ENCODE results near the gene MKRN1.
"Not testable (repeated sequence)": the region's sequence is repeated elsewhere in the genome, so short reads cannot be mapped to it uniquely, and the experiment has no call there.

MKRN1 gene

DNA sequence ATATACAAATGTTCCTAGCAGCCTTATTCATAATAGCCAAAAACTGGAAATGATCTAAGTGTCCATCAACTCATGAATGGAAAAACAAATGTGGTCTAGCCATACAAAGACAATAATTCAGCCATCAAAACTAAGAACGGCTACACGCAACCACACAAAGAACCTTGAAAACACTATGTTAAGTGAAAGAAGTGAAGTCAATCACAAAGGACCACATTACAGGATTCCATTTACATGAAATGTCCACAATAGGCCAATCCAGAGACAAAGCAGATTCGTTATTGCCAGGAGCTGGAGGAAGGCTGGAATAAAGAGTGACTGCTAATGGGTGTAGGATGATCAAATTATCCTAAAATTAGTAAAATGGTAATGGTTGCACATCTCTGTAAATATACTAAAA lies 21.1 kb downstream of the MKRN1 start:
- H3K36me3 Mint-ChIP-seq, result peaks cover 47 to 54% of the 10 kb centered on the region in 2 donors
- H3K27me3 Mint-ChIP-seq, result no peaks in the 10 kb centered on the region
- no peaks in the 10 kb centered on the region for H3K9me3 Mint-ChIP-seq
- no peak for DNase-seq
- peaks cover 2 to 10% of the 10 kb centered on the region in 2 donors for H3K4me1 Mint-ChIP-seq
- no peak overlapping the region for H3K27ac Mint-ChIP-seq
- no peak for ATAC-seq (replicated peaks)
- no peak overlapping the region for H3K4me3 Mint-ChIP-seq

GRCh38 chr7:140456551-140457051 lies 22.7 kb downstream of the MKRN1 start:
- no peak for DNase-seq
- Mint-ChIP-seq H3K4me3 (no peak overlapping the region), H3K36me3 (peaks cover 61 to 67% of the 10 kb centered on the region in 2 donors), H3K27ac (no peak overlapping the region), H3K9me3 (no peaks in the 10 kb centered on the region), H3K27me3 (no peaks in the 10 kb centered on the region), H3K4me1 (peaks cover 4 to 12% of the 10 kb centered on the region in 2 donors)
- no peak for ATAC-seq (replicated peaks)

GRCh38 chr7:140455743-140456142 lies 23.6 kb downstream of the MKRN1 start:
- Mint-ChIP-seq H3K9me3 (no peaks in the 10 kb centered on the region), H3K27me3 (no peaks in the 10 kb centered on the region)

GRCh38 chr7:140454657-140455015 lies 24.7 kb downstream of the MKRN1 start:
- Mint-ChIP-seq H3K4me1 (peaks cover 21 to 23% of the 10 kb centered on the region in 2 donors), H3K27ac (peak overlapping the region; percentile 16), H3K9me3 (no peaks in the 10 kb centered on the region)

More at GRCh38 chr7:140455743-140456142, 23.6 kb downstream of the MKRN1 start:
- no peak overlapping the region for H3K4me3 Mint-ChIP-seq
- H3K4me1 Mint-ChIP-seq, result peaks cover 10 to 16% of the 10 kb centered on the region in 2 donors
- peaks cover 53 to 62% of the 10 kb centered on the region in 2 donors for H3K36me3 Mint-ChIP-seq
- ATAC-seq (replicated peaks) (no peak), DNase-seq (no peak)
- peak overlapping the region; percentile 17 for H3K27ac Mint-ChIP-seq

GRCh38 chr7:140453785-140454656 lies 25.3 kb downstream of the MKRN1 start:
- Mint-ChIP-seq H3K4me1 (peaks cover 21 to 24% of the 10 kb centered on the region in 2 donors), H3K36me3 (peaks cover 46 to 54% of the 10 kb centered on the region in 2 donors)
- not testable (repeated sequence) for H3K9me3 Mint-ChIP-seq; ATAC-seq (replicated peaks); H3K27me3 Mint-ChIP-seq; DNase-seq; H3K27ac Mint-ChIP-seq; H3K4me3 Mint-ChIP-seq

More at GRCh38 chr7:140454657-140455015, 24.7 kb downstream of the MKRN1 start:
- ATAC-seq (replicated peaks) (no peak), DNase-seq (no peak)
- Mint-ChIP-seq H3K4me3 (no peak overlapping the region), H3K27me3 (no peaks in the 10 kb centered on the region), H3K36me3 (peaks cover 52 to 60% of the 10 kb centered on the region in 2 donors)

DNA sequence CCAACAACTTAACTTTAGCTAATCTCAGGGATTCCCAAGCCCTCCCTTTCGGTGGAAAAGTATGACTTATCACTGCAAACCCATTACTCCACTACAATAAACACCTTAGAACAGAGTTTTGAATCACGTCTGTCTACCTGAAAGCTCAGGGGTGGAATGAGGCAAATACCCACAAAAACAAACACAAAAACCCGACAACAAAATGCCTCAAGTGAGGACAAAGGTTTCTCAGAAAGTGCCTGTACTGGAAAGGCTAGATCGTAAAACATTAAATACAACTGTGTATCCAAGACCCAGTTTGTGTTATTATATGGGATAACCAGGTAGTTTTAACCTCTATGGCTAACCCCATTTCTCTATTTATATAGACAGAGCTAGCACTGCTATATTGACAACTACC lies 26.0 kb downstream of the MKRN1 start:
- no peak for ATAC-seq (replicated peaks)
- no peaks in the 10 kb centered on the region for H3K27me3 Mint-ChIP-seq
- no peak overlapping the region for H3K4me3 Mint-ChIP-seq
- DNase-seq, result no peak
- no peak overlapping the region for H3K27ac Mint-ChIP-seq
- peaks cover 21 to 24% of the 10 kb centered on the region in 2 donors for H3K4me1 Mint-ChIP-seq
- H3K36me3 Mint-ChIP-seq, result peaks cover 43 to 49% of the 10 kb centered on the region in 2 donors
- H3K9me3 Mint-ChIP-seq, result no peaks in the 10 kb centered on the region

- H3K27me3 Mint-ChIP-seq, result no peaks in the 10 kb centered on the region
- no peaks in the 10 kb centered on the region for H3K9me3 Mint-ChIP-seq
- H3K27ac Mint-ChIP-seq, result no peak overlapping the region
- ATAC-seq (replicated peaks), result no peak
- no peak for DNase-seq
- H3K4me3 Mint-ChIP-seq, result no peak overlapping the region
- peaks cover 27% of the 10 kb centered on the region in 2 donors for H3K4me1 Mint-ChIP-seq
- peaks cover 37 to 44% of the 10 kb centered on the region in 2 donors for H3K36me3 Mint-ChIP-seq
Measured at GRCh38 chr7:140451716-140452115, 27.6 kb downstream of the MKRN1 start.

DNA sequence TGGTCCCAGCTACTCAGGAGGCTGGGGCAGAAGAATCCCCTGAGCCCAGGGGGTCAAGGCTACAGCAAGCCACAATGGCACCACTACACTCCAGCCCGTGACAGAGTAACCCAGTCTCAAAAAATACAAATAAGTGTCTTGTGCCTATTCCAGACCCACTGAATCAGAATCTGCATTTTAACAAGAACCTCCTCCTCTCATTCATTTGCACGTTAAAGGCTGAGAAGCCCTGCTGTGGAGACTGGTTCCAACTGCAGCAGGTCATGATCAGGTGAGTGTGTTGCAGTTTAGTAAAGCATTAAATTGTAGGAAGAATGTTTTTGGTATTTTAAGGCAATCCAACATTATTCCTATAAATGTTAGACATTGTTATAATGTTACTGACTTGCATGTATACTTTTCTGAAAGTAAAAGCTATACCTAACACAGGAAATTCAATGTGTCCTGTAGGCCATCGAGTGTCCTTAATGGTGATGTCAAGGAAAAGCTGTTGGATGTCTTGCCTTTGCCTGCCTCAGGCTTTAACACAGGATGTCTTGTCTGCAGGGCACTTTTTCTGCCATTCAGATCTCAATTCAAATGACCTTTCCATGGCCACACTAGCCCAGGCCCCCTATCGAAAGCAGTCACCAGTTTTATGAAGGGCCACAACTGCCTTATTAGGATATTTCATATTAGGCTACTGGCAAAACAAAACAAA lies 30.4 kb downstream of the MKRN1 start:
- ATAC-seq (replicated peaks), result no peak
- no peak for DNase-seq
- no peak overlapping the region for H3K4me3 Mint-ChIP-seq
- H3K27me3 Mint-ChIP-seq, result no peaks in the 10 kb centered on the region
- no peak overlapping the region for H3K27ac Mint-ChIP-seq
- peaks cover 20 to 27% of the 10 kb centered on the region in 2 donors for H3K4me1 Mint-ChIP-seq
- H3K9me3 Mint-ChIP-seq, result no peaks in the 10 kb centered on the region
- H3K36me3 Mint-ChIP-seq, result peaks cover 20 to 21% of the 10 kb centered on the region in 2 donors

DNA sequence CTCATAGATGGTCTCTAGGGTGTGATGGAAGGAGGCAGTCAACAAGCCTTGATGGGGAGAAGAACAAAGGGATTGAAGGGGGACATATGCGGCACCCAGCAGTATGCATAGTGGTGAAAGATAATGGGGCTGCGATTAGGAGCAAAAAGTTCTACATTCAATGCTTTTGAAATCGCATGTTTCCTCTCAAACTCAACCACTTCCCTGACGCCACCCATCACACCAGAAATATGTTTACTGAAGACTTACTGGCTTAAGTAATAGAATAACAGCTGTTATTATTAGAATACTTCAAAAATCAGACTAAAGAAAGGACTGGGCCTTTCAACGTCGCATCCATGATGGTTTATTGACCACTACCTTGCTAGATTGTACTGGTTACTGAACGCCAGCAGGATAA lies 31.5 kb downstream of the MKRN1 start:
- Mint-ChIP-seq H3K36me3 (peaks cover 12 to 17% of the 10 kb centered on the region in 2 donors), H3K27ac (no peak overlapping the region), H3K27me3 (no peaks in the 10 kb centered on the region), H3K9me3 (no peaks in the 10 kb centered on the region), H3K4me3 (no peak overlapping the region), H3K4me1 (peaks cover 22 to 27% of the 10 kb centered on the region in 2 donors)
- no peak for ATAC-seq (replicated peaks)
- DNase-seq, result no peak

- Mint-ChIP-seq H3K36me3 (peaks cover 2 to 7% of the 10 kb centered on the region in 2 donors), H3K4me1 (peaks cover 21 to 22% of the 10 kb centered on the region in 2 donors), H3K27ac (no peak overlapping the region), H3K27me3 (no peaks in the 10 kb centered on the region), H3K4me3 (no peak overlapping the region), H3K9me3 (no peaks in the 10 kb centered on the region)
- ATAC-seq (replicated peaks), result no peak
- no peak for DNase-seq
Measured at GRCh38 chr7:140446467-140446866, 32.8 kb downstream of the MKRN1 start.

DNA sequence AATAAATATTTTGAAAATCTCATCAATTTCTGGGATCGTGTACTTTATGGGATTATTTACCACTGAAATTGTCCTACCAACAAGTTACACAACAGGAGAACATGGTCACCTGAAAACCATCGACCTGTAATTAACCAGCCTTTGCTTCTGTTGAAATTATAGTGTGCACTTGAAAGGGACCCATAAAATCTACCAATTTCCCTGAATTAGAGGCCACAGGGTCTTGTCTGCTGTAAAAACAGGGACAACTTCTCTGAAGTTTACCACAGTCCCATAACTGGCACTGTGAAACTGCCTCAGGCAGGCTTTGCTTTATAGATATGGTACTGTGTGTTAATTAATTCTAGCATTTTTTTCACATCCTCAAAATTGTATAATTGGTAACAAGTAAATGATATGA lies 37.8 kb downstream of the MKRN1 start:
- DNase-seq (no peak), ATAC-seq (replicated peaks) (no peak)
- H3K9me3 Mint-ChIP-seq, result no peaks in the 10 kb centered on the region
- H3K36me3 Mint-ChIP-seq, result peaks cover 2 to 8% of the 10 kb centered on the region in 2 donors
- H3K4me1 Mint-ChIP-seq, result peaks cover 8 to 10% of the 10 kb centered on the region in 2 donors
- H3K4me3 Mint-ChIP-seq, result no peak overlapping the region
- no peak overlapping the region for H3K27ac Mint-ChIP-seq
- H3K27me3 Mint-ChIP-seq, result no peaks in the 10 kb centered on the region

- no peak overlapping the region for H3K27ac Mint-ChIP-seq
- H3K4me1 Mint-ChIP-seq, result peaks cover 8 to 10% of the 10 kb centered on the region in 2 donors
- no peak for DNase-seq
- H3K4me3 Mint-ChIP-seq, result no peak overlapping the region
- no peak for ATAC-seq (replicated peaks)
- peaks cover 3 to 8% of the 10 kb centered on the region in 2 donors for H3K36me3 Mint-ChIP-seq
- H3K27me3 Mint-ChIP-seq, result no peaks in the 10 kb centered on the region
- no peaks in the 10 kb centered on the region for H3K9me3 Mint-ChIP-seq
Measured at GRCh38 chr7:140440593-140440992, 38.7 kb downstream of the MKRN1 start.

DNA sequence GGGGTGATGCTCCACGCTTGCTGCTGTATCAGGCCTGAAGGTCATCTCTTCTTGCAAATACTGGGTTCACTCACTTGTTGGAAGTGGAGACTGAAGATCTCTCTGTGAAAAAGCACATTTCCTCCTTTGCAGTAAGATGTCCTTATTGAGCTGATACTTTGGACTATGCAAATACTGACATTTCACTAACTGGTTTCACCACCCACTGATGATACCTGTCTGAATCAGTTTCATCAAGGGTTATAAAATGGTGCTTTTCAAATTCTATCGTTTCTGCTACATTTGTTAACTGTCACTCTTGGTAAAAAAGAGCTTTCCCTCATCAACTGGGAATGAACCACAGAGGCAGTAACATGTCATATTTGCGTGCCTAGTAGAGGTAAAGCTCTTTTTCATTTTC lies 39.9 kb downstream of the MKRN1 start:
- H3K9me3 Mint-ChIP-seq, result no peaks in the 10 kb centered on the region
- H3K27ac Mint-ChIP-seq, result peak overlapping the region; percentile 62
- ATAC-seq (replicated peaks) (peak; percentile 94 to 97), DNase-seq (no peak)
- peaks cover 2 to 8% of the 10 kb centered on the region in 2 donors for H3K36me3 Mint-ChIP-seq
- no peaks in the 10 kb centered on the region for H3K27me3 Mint-ChIP-seq
- peak overlapping the region in 1 of 2 donors; percentile 28 for H3K4me3 Mint-ChIP-seq
- peaks cover 8 to 10% of the 10 kb centered on the region in 2 donors for H3K4me1 Mint-ChIP-seq

DNA sequence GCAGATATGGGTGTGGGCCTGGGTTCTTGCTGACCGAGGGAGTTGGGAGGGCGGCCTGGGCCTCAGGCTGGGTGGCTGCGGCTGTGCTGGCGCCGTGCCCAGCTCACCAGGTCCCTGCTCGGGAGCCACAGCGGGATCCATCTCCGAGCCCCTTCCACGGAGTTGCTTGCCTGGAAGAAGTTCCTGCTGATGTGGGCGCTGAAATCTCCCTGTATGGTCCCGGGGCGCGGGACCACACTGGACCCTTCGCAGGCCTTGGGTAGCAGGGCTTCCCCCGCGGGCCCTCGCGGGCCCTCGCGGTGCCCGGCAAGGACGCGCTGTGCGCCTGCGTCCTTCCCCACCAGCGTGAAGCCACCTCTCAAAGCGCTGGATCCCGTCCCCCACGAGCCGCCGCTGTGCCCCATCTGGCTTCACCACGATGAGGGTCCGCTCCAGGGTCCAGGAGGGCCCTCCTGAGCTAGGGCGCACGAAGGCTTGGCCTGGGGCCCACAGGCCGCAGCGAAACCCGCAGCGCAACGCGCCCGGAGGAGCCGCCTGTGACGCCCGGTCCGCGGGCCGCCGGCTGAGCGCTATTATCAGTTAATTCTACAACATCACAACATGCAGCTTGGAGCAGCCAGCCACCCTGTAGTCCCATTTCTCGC lies 43.9 kb downstream of the MKRN1 start:
- Mint-ChIP-seq H3K9me3 (no peaks in the 10 kb centered on the region), H3K4me1 (peaks cover 5 to 10% of the 10 kb centered on the region in 2 donors), H3K27ac (no peak overlapping the region), H3K4me3 (no peak overlapping the region), H3K36me3 (peaks cover 2 to 3% of the 10 kb centered on the region in 2 donors), H3K27me3 (no peaks in the 10 kb centered on the region)
- DNase-seq, result no peak
- ATAC-seq (replicated peaks), result no peak

Data from stimulated activated naive B cell treated with anti-CD40 and anti-IgM and Interleukin-4, amounts not matched to agents 10 μg/mL and 1 μg/mL and 100 μg/mL, for 72 hours (primary cell).